Endothelial cell of umbilical vein (primary cell): ENCODE measurements around the gene CHIT1.

Experiments
- CTCF ChIP-seq, 2 donors: IDR thresholded peaks; 1 replicate in 1 of 2; 2 replicates in 1 of 2; pipeline ENCODE4 v1.5.1; 2011; ENCODE audit warnings: low read length in 2 of 2, mild to moderate bottlenecking in 2 of 2, moderate library complexity in 2 of 2, control low read depth in 1 of 2, inconsistent platforms in 1 of 2, low read depth in 1 of 2; ENCODE audit not compliant: insufficient read depth in 1 of 2; ENCODE audit errors: extremely low read depth in 1 of 2
- FOS ChIP-seq: IDR thresholded peaks from 2 replicates; pipeline ENCODE4 v1.6.1; 2011; ENCODE audit warnings: mild to moderate bottlenecking, low read length, moderate library complexity, borderline replicate concordance; ENCODE audit not compliant: insufficient read depth
- GATA2 ChIP-seq: IDR thresholded peaks from 2 replicates; pipeline ENCODE4 v1.7.0; 2011; ENCODE audit warnings: low read depth, mild to moderate bottlenecking, moderate library complexity, mixed read lengths, low read length; ENCODE audit not compliant: insufficient read length, insufficient read depth
- POLR2A ChIP-seq: IDR thresholded peaks from 2 replicates; pipeline ENCODE4 v1.6.1; 2012; ENCODE audit warnings: low read depth, mild to moderate bottlenecking, control low read depth, low read length

GRCh38 chr1:203186091-203186445 lies 43.4 kb downstream of the CHIT1 start:
- TF ChIP-seq CTCF (IDR thresholded peaks at IDR 0.05; ENCODE audit: extremely low read depth in 1 of 2, insufficient read depth in 1 of 2, low read depth in 1 of 2, low read length in 2 of 2) = no peak
- no peak for TF ChIP-seq GATA2
- no peak for TF ChIP-seq POLR2A
- no peak for TF ChIP-seq FOS
